Measurements from ENCODE around the gene HAO2. TPM values are rescaled to one million over a fixed set of nuclear protein-coding genes. Genes with fewer than 3 reads are reported as not detected.

Gene HAO2
- total RNA-seq, 1 donor from 2014 or later, result under 0.01 TPM

GRCh38 chr1:119428991-119429390 is 60.4 kb downstream of the HAO2 start:
- DNase-seq (ENCODE audit: low spot score in 2 of 2), result no peak
- FAIRE-seq, result no peak

- no peak for FAIRE-seq
- DNase-seq (ENCODE audit: low spot score in 2 of 2), result no peak
Observed at GRCh38 chr1:119429687-119430086, 61.1 kb downstream of the HAO2 start.

GRCh38 chr1:119430486-119430885 is 61.9 kb downstream of the HAO2 start:
- FAIRE-seq, result no peak

GRCh38 chr1:119431836-119432235 is 63.3 kb downstream of the HAO2 start:
- DNase-seq (ENCODE audit: low spot score in 2 of 2) (no peak), FAIRE-seq (no peak)

More at GRCh38 chr1:119430486-119430885, 61.9 kb downstream of the HAO2 start:
- no peak for DNase-seq (ENCODE audit: low spot score in 2 of 2)

GRCh38 chr1:119435052-119435451 is 66.5 kb downstream of the HAO2 start:
- DNase-seq (ENCODE audit: low spot score in 2 of 2) (no peak), FAIRE-seq (no peak)

GRCh38 chr1:119438761-119439160 is 70.2 kb downstream of the HAO2 start:
- FAIRE-seq (no peak), DNase-seq (ENCODE audit: low spot score in 2 of 2) (no peak)

- DNase-seq (ENCODE audit: low spot score in 2 of 2) (no peak), FAIRE-seq (no peak)
Observed at GRCh38 chr1:119440721-119441307, 72.2 kb downstream of the HAO2 start.

GRCh38 chr1:119442756-119443155 is 74.2 kb downstream of the HAO2 start:
- FAIRE-seq (no peak), DNase-seq (ENCODE audit: low spot score in 2 of 2) (no peak)

Small RNAs within 50 kb of the gene (small RNA-seq; reads per million reads assigned to genes)
- not detected for gene RNU1-75P

Other genes starting within 250 kb of the HAO2 start
- gene WARS2, start 228.1 kb upstream of the HAO2 start, total RNA-seq, result 9.0 TPM
- gene HSD3B2, start 46.4 kb downstream of the HAO2 start, total RNA-seq, result not detected
- not detected for gene HSD3B1, start 138.4 kb downstream of the HAO2 start, total RNA-seq

Data from frontal cortex (tissue), 4 donors.